SK-N-SH (cell line): ENCODE results near the gene TAS2R30.

ENCODE experiments used
- RAD21 ChIP-seq: IDR thresholded peaks from 2 replicates; pipeline ENCODE4 v1.6.1; 2012; ENCODE audit warnings: mild to moderate bottlenecking, low read length
- TF ChIP-seq, protein P1 (sequence below): fragments of 200-600 bp; sonication (generic); IDR thresholded peaks from 2 replicates; pipeline ENCODE4 v1.6.1; 2017; ENCODE audit warnings: antibody characterized with exemption, mild to moderate bottlenecking, moderate library complexity

DNA sequence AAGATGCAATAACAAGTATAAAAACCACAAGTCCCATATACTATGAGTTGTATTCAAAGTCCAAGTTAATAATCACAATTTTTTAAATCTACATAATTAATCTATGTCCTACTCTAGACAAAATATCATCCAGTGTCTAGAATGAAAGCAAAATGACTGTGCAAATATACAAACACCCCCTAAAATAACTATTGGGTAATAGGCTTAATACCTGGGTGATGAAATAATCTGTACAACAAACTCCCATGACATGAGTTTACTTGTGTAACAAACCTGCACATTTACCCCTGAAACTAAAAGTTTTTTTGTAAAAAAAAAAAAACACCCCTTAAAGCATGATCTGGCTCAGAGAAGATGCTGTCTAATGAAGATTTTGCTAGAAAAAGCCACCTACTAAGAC is 48.1 kb upstream of the TAS2R30 start:
- TF ChIP-seq, protein P1, sequence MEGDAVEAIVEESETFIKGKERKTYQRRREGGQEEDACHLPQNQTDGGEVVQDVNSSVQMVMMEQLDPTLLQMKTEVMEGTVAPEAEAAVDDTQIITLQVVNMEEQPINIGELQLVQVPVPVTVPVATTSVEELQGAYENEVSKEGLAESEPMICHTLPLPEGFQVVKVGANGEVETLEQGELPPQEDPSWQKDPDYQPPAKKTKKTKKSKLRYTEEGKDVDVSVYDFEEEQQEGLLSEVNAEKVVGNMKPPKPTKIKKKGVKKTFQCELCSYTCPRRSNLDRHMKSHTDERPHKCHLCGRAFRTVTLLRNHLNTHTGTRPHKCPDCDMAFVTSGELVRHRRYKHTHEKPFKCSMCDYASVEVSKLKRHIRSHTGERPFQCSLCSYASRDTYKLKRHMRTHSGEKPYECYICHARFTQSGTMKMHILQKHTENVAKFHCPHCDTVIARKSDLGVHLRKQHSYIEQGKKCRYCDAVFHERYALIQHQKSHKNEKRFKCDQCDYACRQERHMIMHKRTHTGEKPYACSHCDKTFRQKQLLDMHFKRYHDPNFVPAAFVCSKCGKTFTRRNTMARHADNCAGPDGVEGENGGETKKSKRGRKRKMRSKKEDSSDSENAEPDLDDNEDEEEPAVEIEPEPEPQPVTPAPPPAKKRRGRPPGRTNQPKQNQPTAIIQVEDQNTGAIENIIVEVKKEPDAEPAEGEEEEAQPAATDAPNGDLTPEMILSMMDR: no peak
- no peak for TF ChIP-seq RAD21
